Neural progenitor cell (in vitro differentiated cells): ENCODE measurements around the gene PTGR1. TPM values are rescaled to one million over a fixed set of nuclear protein-coding genes. Genes with fewer than 3 reads are reported as not detected.

ENCODE experiments used
- DNase-seq: peaks from one replicate; pipeline ENCODE4 v3.0.0-alpha.2; 2016; ENCODE audit warnings: low spot score
- H2AFZ ChIP-seq: fragments of 200-600 bp; sonication (generic); replicated peaks from 2 replicates; pipeline ENCODE4 v1.6.1; 2016; ENCODE audit warnings: antibody characterized with exemption
- H3F3A ChIP-seq: fragments of 200-600 bp; sonication (generic); 2 replicates; pipeline ENCODE4 v1.6.1; 2016; ENCODE audit warnings: antibody characterized with exemption, low read depth
- H3K27ac ChIP-seq: fragments of 200-600 bp; sonication (generic); 2 replicates; pipeline ENCODE4 v1.5.1; 2016; ENCODE audit warnings: mild to moderate bottlenecking
- H3K27me3 ChIP-seq: fragments of 200-600 bp; sonication (generic); 2 replicates; pipeline ENCODE4 v1.6.1; 2016; ENCODE audit warnings: mild to moderate bottlenecking, moderate library complexity
- H3K36me3 ChIP-seq: fragments of 200-600 bp; sonication (generic); 2 replicates; pipeline ENCODE4 v1.5.1; 2016
- H3K4me1 ChIP-seq: fragments of 200-600 bp; sonication (generic); 2 replicates; pipeline ENCODE4 v1.6.1; 2016; ENCODE audit warnings: mixed run types
- H3K4me2 ChIP-seq: fragments of 200-600 bp; sonication (generic); 2 replicates; pipeline ENCODE4 v1.6.1; 2016
- H3K4me3 ChIP-seq: fragments of 200-600 bp; sonication (generic); 2 replicates; pipeline ENCODE4 v1.5.1; 2016
- H3K79me2 ChIP-seq: fragments of 200-600 bp; sonication (generic); 2 replicates; pipeline ENCODE4 v1.6.1; 2016; ENCODE audit warnings: low read depth
- H3K9ac ChIP-seq: fragments of 200-600 bp; sonication (generic); 2 replicates; pipeline ENCODE4 v1.6.1; 2016
- H3K9me3 ChIP-seq: fragments of 200-600 bp; sonication (generic); 2 replicates; pipeline ENCODE4 v1.5.1; 2016; ENCODE audit warnings: low read depth
- H4K20me1 ChIP-seq: fragments of 200-600 bp; sonication (generic); 2 replicates; pipeline ENCODE4 v1.6.1; 2016; ENCODE audit warnings: low read depth
- H3K27ac Mint-ChIP-seq: 3 replicates; pipeline ENCODE4 v1.8.0; 2021; ENCODE audit warnings: mixed read lengths
- H3K27me3 Mint-ChIP-seq: 2 replicates; pipeline ENCODE4 v1.8.0; 2022; ENCODE audit warnings: low read depth, mild to moderate bottlenecking, inconsistent platforms, moderate library complexity, mixed read lengths; ENCODE audit not compliant: insufficient read depth
- H3K36me3 Mint-ChIP-seq: 3 replicates; pipeline ENCODE4 v1.8.0; 2021; ENCODE audit warnings: mixed read lengths
- H3K4me1 Mint-ChIP-seq: 3 replicates; pipeline ENCODE4 v1.8.0; 2021; ENCODE audit warnings: mixed read lengths
- H3K4me3 Mint-ChIP-seq: 3 replicates; pipeline ENCODE4 v1.8.0; 2021; ENCODE audit warnings: mild to moderate bottlenecking, moderate library complexity, mixed read lengths
- H3K9me3 Mint-ChIP-seq: 3 replicates; pipeline ENCODE4 v1.8.0; 2020; ENCODE audit warnings: mixed read lengths
- EZH2 ChIP-seq: fragments of 200-600 bp; sonication (generic); IDR thresholded peaks from 2 replicates; pipeline ENCODE4 v1.6.1; 2017; ENCODE audit warnings: antibody characterized with exemption, mild to moderate bottlenecking, moderate library complexity
- EZH2phosphoT487 ChIP-seq: fragments of 200-600 bp; sonication (generic); IDR thresholded peaks from 2 replicates; pipeline ENCODE4 v1.6.1; 2017; ENCODE audit warnings: antibody characterized with exemption
- total RNA-seq: library from RNA; depleted of rRNA; stranded (reverse); fragments of >200 nt; gene quantifications from 2 replicates; pipeline ENCODE4 v1.2.3, GENCODE V29; 2015; ENCODE audit warnings: low replicate concordance
- TF ChIP-seq, protein P1 (sequence below): fragments of 200-600 bp; sonication (generic); IDR thresholded peaks from 2 replicates; pipeline ENCODE4 v1.5.1; 2017; ENCODE audit warnings: antibody characterized with exemption, mild to moderate bottlenecking

The PTGR1 gene
- total RNA-seq, 1 donor from 2014 or later = 124 TPM

DNA sequence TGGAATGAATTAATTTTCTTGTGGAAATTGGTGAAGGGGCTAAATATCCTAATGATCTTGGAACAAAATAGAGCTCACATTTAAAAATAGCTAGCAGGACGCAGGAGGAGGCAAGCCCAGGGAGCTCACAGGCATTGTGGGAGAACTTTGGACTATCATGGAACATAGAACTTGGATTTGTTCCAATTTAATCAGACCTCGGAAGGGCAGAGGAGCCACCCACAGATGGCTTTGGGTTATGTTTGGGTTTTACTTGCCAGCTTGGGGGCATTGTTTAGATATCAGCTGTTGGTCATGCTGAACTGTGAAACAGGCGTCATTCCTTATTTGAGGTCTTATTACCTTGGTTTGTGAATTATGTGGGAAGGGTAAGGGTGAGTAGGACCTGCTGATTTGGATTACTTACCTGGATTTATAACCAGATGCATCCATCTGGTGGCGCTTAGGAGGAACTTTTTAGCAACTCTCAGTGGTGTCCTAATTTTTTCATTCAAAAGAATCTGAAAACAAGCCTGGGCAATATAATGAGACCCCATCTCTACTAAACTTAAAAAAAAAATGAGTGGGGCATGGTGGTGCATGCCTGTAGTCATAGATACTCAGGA, 14.1 kb upstream of the PTGR1 start:
- Mint-ChIP-seq H3K27me3 (peaks cover 4% of the 10 kb centered on the region), H3K4me3 (no peak overlapping the region)

DNA sequence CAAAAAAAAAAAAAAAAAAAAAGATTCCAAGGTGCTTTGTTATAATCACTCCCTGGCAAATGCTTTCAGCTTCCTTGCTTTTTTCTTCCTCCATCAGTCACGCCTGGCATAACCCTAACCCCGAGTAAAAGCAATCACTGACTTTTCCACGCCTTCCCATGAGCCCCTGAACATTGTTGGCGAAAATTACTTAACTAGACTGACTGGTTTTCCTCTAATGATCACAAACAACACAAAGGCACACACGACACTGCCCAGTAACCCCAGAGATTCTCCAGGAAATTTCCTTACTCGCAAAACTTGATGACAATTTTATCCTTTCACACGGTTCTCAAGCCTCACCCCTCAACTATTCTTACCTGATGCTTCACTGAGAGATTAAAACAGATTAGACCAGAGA, 11.4 kb upstream of the PTGR1 start:
- no peak overlapping the region for H3K4me3 ChIP-seq
- H3K27me3 ChIP-seq = no peaks in the 10 kb centered on the region
- H3K4me2 ChIP-seq = no peak overlapping the region
- H3K36me3 Mint-ChIP-seq = no peaks in the 10 kb centered on the region
- H3K4me1 ChIP-seq = no peaks in the 10 kb centered on the region
- H3K4me1 Mint-ChIP-seq = peaks cover 4% of the 10 kb centered on the region
- peaks cover 4% of the 10 kb centered on the region for H3K27me3 Mint-ChIP-seq
- H3K4me3 Mint-ChIP-seq = no peak overlapping the region
- H3K9ac ChIP-seq = no peak overlapping the region
- no peaks in the 10 kb centered on the region for H3F3A ChIP-seq
- H3K79me2 ChIP-seq = no peaks in the 10 kb centered on the region
- TF ChIP-seq EZH2phosphoT487 (no peak), EZH2 (no peak)
- TF ChIP-seq, protein P1, sequence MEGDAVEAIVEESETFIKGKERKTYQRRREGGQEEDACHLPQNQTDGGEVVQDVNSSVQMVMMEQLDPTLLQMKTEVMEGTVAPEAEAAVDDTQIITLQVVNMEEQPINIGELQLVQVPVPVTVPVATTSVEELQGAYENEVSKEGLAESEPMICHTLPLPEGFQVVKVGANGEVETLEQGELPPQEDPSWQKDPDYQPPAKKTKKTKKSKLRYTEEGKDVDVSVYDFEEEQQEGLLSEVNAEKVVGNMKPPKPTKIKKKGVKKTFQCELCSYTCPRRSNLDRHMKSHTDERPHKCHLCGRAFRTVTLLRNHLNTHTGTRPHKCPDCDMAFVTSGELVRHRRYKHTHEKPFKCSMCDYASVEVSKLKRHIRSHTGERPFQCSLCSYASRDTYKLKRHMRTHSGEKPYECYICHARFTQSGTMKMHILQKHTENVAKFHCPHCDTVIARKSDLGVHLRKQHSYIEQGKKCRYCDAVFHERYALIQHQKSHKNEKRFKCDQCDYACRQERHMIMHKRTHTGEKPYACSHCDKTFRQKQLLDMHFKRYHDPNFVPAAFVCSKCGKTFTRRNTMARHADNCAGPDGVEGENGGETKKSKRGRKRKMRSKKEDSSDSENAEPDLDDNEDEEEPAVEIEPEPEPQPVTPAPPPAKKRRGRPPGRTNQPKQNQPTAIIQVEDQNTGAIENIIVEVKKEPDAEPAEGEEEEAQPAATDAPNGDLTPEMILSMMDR = no peak
- H3K27ac ChIP-seq = no peak overlapping the region
- H4K20me1 ChIP-seq = no peaks in the 10 kb centered on the region
- H3K9me3 Mint-ChIP-seq = no peaks in the 10 kb centered on the region
- H3K36me3 ChIP-seq = no peaks in the 10 kb centered on the region
- H2AFZ ChIP-seq = no peak overlapping the region
- DNase-seq = no peak
- no peaks in the 10 kb centered on the region for H3K9me3 ChIP-seq
- H3K27ac Mint-ChIP-seq = no peak overlapping the region

More for the DNA sequence above, 14.1 kb upstream of the PTGR1 start:
- Histone ChIP-seq H3K79me2 (no peaks in the 10 kb centered on the region), H4K20me1 (no peaks in the 10 kb centered on the region), H3K4me3 (no peak overlapping the region), H3K27me3 (no peaks in the 10 kb centered on the region), H3F3A (no peaks in the 10 kb centered on the region), H3K9ac (no peak overlapping the region), H3K27ac (no peak overlapping the region), H3K4me1 (no peaks in the 10 kb centered on the region), H3K36me3 (no peaks in the 10 kb centered on the region), H3K4me2 (no peak overlapping the region), H3K9me3 (no peaks in the 10 kb centered on the region), H2AFZ (no peak overlapping the region)
- Mint-ChIP-seq H3K4me1 (peaks cover 4% of the 10 kb centered on the region), H3K27ac (no peak overlapping the region), H3K9me3 (peaks cover 4% of the 10 kb centered on the region), H3K36me3 (no peaks in the 10 kb centered on the region)
- no peak for TF ChIP-seq EZH2phosphoT487
- TF ChIP-seq, protein P1 = no peak
- TF ChIP-seq EZH2 = no peak
- DNase-seq = no peak

DNA sequence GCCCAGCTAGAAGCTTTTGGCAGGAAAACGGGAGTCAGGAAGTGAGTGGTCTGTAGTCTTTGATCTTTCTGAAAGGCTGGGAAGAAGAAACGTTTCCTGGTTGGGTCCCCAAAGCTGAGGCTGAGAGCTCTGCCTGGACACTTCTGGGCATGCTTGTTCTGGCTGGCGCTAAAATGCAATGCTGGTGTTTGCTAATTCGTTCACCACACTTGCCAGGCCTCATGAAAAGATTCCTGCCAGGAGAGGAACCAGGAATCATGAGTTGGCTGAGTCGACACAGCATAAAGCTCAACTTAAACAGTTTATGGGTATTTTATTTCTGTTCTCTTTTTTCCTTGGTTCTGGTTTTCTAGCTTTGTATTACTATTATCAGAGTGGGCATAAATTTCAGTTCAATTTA, 10.7 kb upstream of the PTGR1 start:
- no peak for TF ChIP-seq EZH2
- no peak for TF ChIP-seq EZH2phosphoT487
- TF ChIP-seq, protein P1 = no peak
- H3K27me3 Mint-ChIP-seq = peaks cover 4% of the 10 kb centered on the region
- Histone ChIP-seq H4K20me1 (no peaks in the 10 kb centered on the region), H3K4me1 (no peaks in the 10 kb centered on the region), H3K27ac (no peak overlapping the region), H2AFZ (no peak overlapping the region), H3K4me3 (no peak overlapping the region), H3K79me2 (no peaks in the 10 kb centered on the region), H3K27me3 (no peaks in the 10 kb centered on the region), H3K9me3 (no peaks in the 10 kb centered on the region), H3K36me3 (no peaks in the 10 kb centered on the region), H3F3A (no peaks in the 10 kb centered on the region), H3K4me2 (no peak overlapping the region), H3K9ac (no peak overlapping the region)
- H3K4me3 Mint-ChIP-seq = no peak overlapping the region
- H3K27ac Mint-ChIP-seq = no peak overlapping the region
- peaks cover 4% of the 10 kb centered on the region for H3K4me1 Mint-ChIP-seq
- no peak for DNase-seq
- H3K36me3 Mint-ChIP-seq = no peaks in the 10 kb centered on the region
- no peaks in the 10 kb centered on the region for H3K9me3 Mint-ChIP-seq
